Testis (tissue), 2 donors: Measurements from ENCODE around the gene NUDT3.

ENCODE experiments used
- CTCF ChIP-seq, 3 experiments: fragments of 450-650 bp in 2 of 3; fragments of 200-600 bp in 1 of 3; sonication (generic) in 1 of 3; IDR thresholded peaks; one replicate each; pipeline ENCODE4 v1.5.1; 2016 to 2019; ENCODE audit warnings: antibody characterized with exemption in 3 of 3, mild to moderate bottlenecking in 2 of 3, moderate library complexity in 1 of 3
- POLR2A ChIP-seq: fragments of 450-650 bp; IDR thresholded peaks from one replicate; pipeline ENCODE4 v1.6.1; 2017; ENCODE audit warnings: antibody characterized with exemption, mild to moderate bottlenecking, moderate library complexity

- no peak for TF ChIP-seq CTCF (IDR thresholded peaks at IDR 0.05)
- TF ChIP-seq POLR2A: no peak
Measured at GRCh38 chr6:34439442-34439841, 47.0 kb upstream of the NUDT3 start.
